Progenitor cell of endocrine pancreas (in vitro differentiated cells): ENCODE data around the gene GXYLT1. TPM values are rescaled to one million over a fixed set of nuclear protein-coding genes. Genes with fewer than 3 reads are reported as not detected.
"Not testable (repeated sequence)": the region's sequence is repeated elsewhere in the genome, so short reads cannot be mapped to it uniquely, and the experiment has no call there.

Experiments used
- DNase-seq: peaks from one replicate; pipeline ENCODE4 v3.0.0; 2021; ENCODE audit warnings: low spot score; ENCODE audit not compliant: unreplicated experiment
- H3K27ac Mint-ChIP-seq: 2 replicates; pipeline ENCODE4 v1.8.0; 2021; ENCODE audit warnings: mild to moderate bottlenecking, moderate library complexity, mixed read lengths
- H3K27me3 Mint-ChIP-seq: 2 replicates; pipeline ENCODE4 v1.8.0; 2021; ENCODE audit warnings: mixed read lengths
- H3K36me3 Mint-ChIP-seq: 2 replicates; pipeline ENCODE4 v1.8.0; 2022; ENCODE audit warnings: mixed read lengths; ENCODE audit not compliant: insufficient read depth
- H3K4me1 Mint-ChIP-seq: 2 replicates; pipeline ENCODE4 v1.8.0; 2021; ENCODE audit warnings: low read depth, mixed read lengths
- H3K4me3 Mint-ChIP-seq: 2 replicates; pipeline ENCODE4 v1.8.0; 2021; ENCODE audit warnings: low read depth, mild to moderate bottlenecking, moderate library complexity, mixed read lengths
- H3K9me3 Mint-ChIP-seq: 2 replicates; pipeline ENCODE4 v1.8.0; 2021; ENCODE audit warnings: low read depth, mixed read lengths
- CTCF ChIP-seq: fragments of 200-600 bp; sonication (generic); IDR thresholded peaks from one replicate; pipeline ENCODE4 v1.5.0; 2021; ENCODE audit warnings: antibody characterized with exemption, mild to moderate bottlenecking; ENCODE audit not compliant: unreplicated experiment
- total RNA-seq: library from RNA; stranded (reverse); gene quantifications from 2 replicates; pipeline ENCODE4 v1.2.1, GENCODE V29; 2021

GXYLT1 gene
- total RNA-seq, 1 donor from 2014 or later = 23.5 TPM

DNA sequence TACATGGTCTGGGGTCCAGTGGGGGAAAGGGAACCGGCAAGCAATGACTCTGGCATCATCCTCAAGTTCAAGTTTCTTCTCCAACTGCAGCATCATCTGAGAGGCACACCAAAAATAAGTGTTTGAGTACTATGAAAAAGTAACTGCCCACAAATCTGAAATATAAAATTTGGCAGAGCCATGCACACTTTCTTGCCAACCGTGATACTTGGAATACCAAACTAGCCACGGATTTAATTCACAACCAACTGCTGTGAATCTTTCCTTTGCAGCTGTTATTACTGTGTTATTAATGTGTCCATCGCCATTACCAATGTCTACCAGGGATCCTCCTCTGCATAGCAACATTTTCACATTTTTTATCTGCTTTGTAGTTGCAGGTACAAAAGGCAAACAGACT, 74.6 kb downstream of the GXYLT1 start:
- Mint-ChIP-seq H3K27me3 (no peaks in the 10 kb centered on the region), H3K36me3 (peaks cover 11% of the 10 kb centered on the region), H3K27ac (no peak overlapping the region), H3K9me3 (peaks cover 37% of the 10 kb centered on the region), H3K4me3 (no peak overlapping the region), H3K4me1 (no peaks in the 10 kb centered on the region)
- TF ChIP-seq CTCF = no peak
- DNase-seq = no peak

GRCh38 chr12:42059127-42059526, 85.5 kb downstream of the GXYLT1 start:
- no peaks in the 10 kb centered on the region for H3K4me1 Mint-ChIP-seq
- no peak overlapping the region for H3K4me3 Mint-ChIP-seq
- H3K9me3 Mint-ChIP-seq = peaks cover 15% of the 10 kb centered on the region
- no peak for DNase-seq
- TF ChIP-seq CTCF = no peak
- no peaks in the 10 kb centered on the region for H3K27me3 Mint-ChIP-seq
- no peak overlapping the region for H3K27ac Mint-ChIP-seq
- peaks cover 7% of the 10 kb centered on the region for H3K36me3 Mint-ChIP-seq

DNA sequence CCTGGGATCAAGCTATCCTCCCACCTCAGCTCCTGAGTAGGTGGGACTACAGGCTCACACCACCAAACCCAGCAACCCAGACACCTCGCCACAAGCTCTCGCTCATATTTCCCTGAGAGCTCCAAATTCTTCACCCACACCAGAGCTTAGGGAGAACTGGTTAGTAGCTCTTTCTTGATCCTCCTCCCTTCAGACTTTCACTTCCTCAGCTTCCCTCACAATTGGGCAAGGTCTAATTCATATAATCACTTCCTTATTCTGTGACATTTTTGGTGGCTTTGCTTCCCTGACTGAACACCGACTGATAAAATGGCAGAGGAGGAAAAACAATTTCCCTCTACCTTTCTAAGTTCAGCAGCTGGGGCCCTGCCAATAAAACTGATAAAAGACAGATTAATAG, 88.5 kb downstream of the GXYLT1 start:
- Mint-ChIP-seq H3K4me1 (peaks cover 2% of the 10 kb centered on the region), H3K9me3 (peaks cover 7% of the 10 kb centered on the region), H3K4me3 (no peak overlapping the region), H3K36me3 (peaks cover 1% of the 10 kb centered on the region), H3K27ac (peak overlapping the region; percentile 9), H3K27me3 (no peaks in the 10 kb centered on the region)
- no peak for TF ChIP-seq CTCF
- no peak for DNase-seq

GRCh38 chr12:42053456-42053855, 91.2 kb downstream of the GXYLT1 start:
- no peaks in the 10 kb centered on the region for H3K27me3 Mint-ChIP-seq
- no peak for DNase-seq
- H3K27ac Mint-ChIP-seq = no peak overlapping the region
- peaks cover 4% of the 10 kb centered on the region for H3K9me3 Mint-ChIP-seq
- H3K4me3 Mint-ChIP-seq = no peak overlapping the region
- peaks cover 2% of the 10 kb centered on the region for H3K4me1 Mint-ChIP-seq
- H3K36me3 Mint-ChIP-seq = no peaks in the 10 kb centered on the region
- no peak for TF ChIP-seq CTCF

- not testable (repeated sequence) for H3K4me1 Mint-ChIP-seq, H3K4me3 Mint-ChIP-seq, DNase-seq, H3K27me3 Mint-ChIP-seq, H3K27ac Mint-ChIP-seq, H3K36me3 Mint-ChIP-seq
- peaks cover 16% of the 10 kb centered on the region for H3K9me3 Mint-ChIP-seq
These were observed 95.7 kb downstream of the GXYLT1 start for GRCh38 chr12:42048980-42049379.

DNA sequence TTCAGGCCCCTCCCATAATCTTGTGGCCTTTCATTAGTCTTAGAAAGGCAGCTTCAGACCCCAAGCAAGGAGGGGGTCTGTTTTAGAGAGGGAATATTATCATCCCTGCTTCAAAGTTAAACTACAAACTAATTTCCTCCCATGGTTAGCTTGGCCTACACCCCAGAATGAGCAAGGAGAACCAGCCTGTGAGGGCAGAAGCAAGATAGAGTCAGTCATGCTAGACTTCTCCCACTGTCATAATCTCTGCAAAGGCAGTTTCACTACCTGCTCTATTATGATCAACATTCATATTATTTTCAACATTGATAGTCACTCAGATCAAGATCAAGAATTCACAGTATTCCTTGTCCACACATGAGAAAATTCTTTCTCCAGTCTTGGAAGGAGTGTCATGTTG, 105.1 kb downstream of the GXYLT1 start:
- Mint-ChIP-seq H3K27ac (no peak overlapping the region), H3K4me3 (no peak overlapping the region), H3K27me3 (no peaks in the 10 kb centered on the region), H3K9me3 (peaks cover 10% of the 10 kb centered on the region), H3K4me1 (no peaks in the 10 kb centered on the region), H3K36me3 (peaks cover 1% of the 10 kb centered on the region)
- no peak for TF ChIP-seq CTCF
- DNase-seq = no peak
